ENCODE measurements around the gene SMAP1.
A peak's percentile ranks its signal among the peaks of the same experiment; 100 is the strongest.

SMAP1 gene

GRCh38 chr6:70844301-70844700 lies 176.6 kb downstream of the SMAP1 start:
- no peak for DNase-seq

- DNase-seq = no peak
Measured at GRCh38 chr6:70846207-70846835, 178.6 kb downstream of the SMAP1 start.

GRCh38 chr6:70847106-70848084 lies 179.7 kb downstream of the SMAP1 start:
- no peak for DNase-seq

- DNase-seq = no peak
Measured at GRCh38 chr6:70849348-70850069, 181.8 kb downstream of the SMAP1 start.

GRCh38 chr6:70852667-70853246 lies 185.1 kb downstream of the SMAP1 start:
- DNase-seq = no peak

- no peak for DNase-seq
Measured at GRCh38 chr6:70857387-70858077, 189.8 kb downstream of the SMAP1 start.

- DNase-seq = no peak
Measured at GRCh38 chr6:70860045-70860444, 192.4 kb downstream of the SMAP1 start.

- DNase-seq = no peak
Measured at GRCh38 chr6:70860920-70861319, 193.2 kb downstream of the SMAP1 start.

GRCh38 chr6:70863343-70863742 lies 195.7 kb downstream of the SMAP1 start:
- DNase-seq = no peak

GRCh38 chr6:70864401-70864800 lies 196.7 kb downstream of the SMAP1 start:
- no peak for DNase-seq

GRCh38 chr6:70872469-70872868 lies 204.8 kb downstream of the SMAP1 start:
- no peak for DNase-seq

- no peak for DNase-seq
Measured at GRCh38 chr6:70874181-70874913, 206.7 kb downstream of the SMAP1 start.

- DNase-seq = no peak
Measured at GRCh38 chr6:70879496-70879895, 211.8 kb downstream of the SMAP1 start.

GRCh38 chr6:70884074-70884983 lies 216.6 kb downstream of the SMAP1 start:
- DNase-seq = peak; percentile 49

GRCh38 chr6:70886071-70886470 lies 218.4 kb downstream of the SMAP1 start:
- no peak for DNase-seq

- no peak for DNase-seq
Measured at GRCh38 chr6:70886661-70887060, 219.0 kb downstream of the SMAP1 start.

GRCh38 chr6:70889270-70889669 lies 221.6 kb downstream of the SMAP1 start:
- DNase-seq = no peak

- DNase-seq = no peak
Measured at GRCh38 chr6:70894001-70894400, 226.3 kb downstream of the SMAP1 start.

- no peak for DNase-seq
Measured at GRCh38 chr6:70900047-70900446, 232.4 kb downstream of the SMAP1 start.

- DNase-seq = no peak
Measured at GRCh38 chr6:70901324-70901723, 233.6 kb downstream of the SMAP1 start.

Data from NCI-H510A treated with DMSO at 0.1 percent for 48 hours (cell line).